Measurements from ENCODE around the gene IL2RG. TPM values are rescaled to one million over a fixed set of nuclear protein-coding genes. Genes with fewer than 3 reads are reported as not detected.
A peak's percentile ranks its signal among the peaks of the same experiment; 100 is the strongest.

The IL2RG gene
- total RNA-seq, 6 experiments from 2014 or later = 0.64 to 4.0 (median 1.7) TPM

- peak overlapping the region in 1 of 3 donors; percentile 8 for H3K27ac ChIP-seq
- DNase-seq = peak in 1 of 3 donors; percentile 49
- 23% methylated on average over 6 of the region's 10 CpGs for WGBS (ENCODE audit: insufficient coverage, low coverage, low lambda C conversion rate, missing lambda C conversion rate)
- H3K9me3 ChIP-seq = no peaks in the 10 kb centered on the region
- H3K4me3 ChIP-seq = no peak overlapping the region
- ATAC-seq = peak; percentile 40 to 59 (median 52)
- no peaks in the 10 kb centered on the region for H3K36me3 ChIP-seq
- no peak for TF ChIP-seq POLR2A (IDR thresholded peaks at IDR 0.05)
- no peak for TF ChIP-seq CTCF (IDR thresholded peaks at IDR 0.05)
- H3K27me3 ChIP-seq = no peaks in the 10 kb centered on the region
- H3K4me1 ChIP-seq = no peaks in the 10 kb centered on the region
- intact Hi-C loops (cut with DNase I) = no loop called here
Measured at GRCh38 chrX:71103110-71103983, 8.0 kb downstream of the IL2RG start.

- no peaks in the 10 kb centered on the region for H3K27me3 ChIP-seq
- no peak for DNase-seq
- 20% methylated on average over 2 of the region's 3 CpGs for WGBS (ENCODE audit: insufficient coverage, low coverage, low lambda C conversion rate, missing lambda C conversion rate)
- no peak for ATAC-seq
- no peaks in the 10 kb centered on the region for H3K36me3 ChIP-seq
- intact Hi-C loops (cut with DNase I) = no loop called here
- H3K27ac ChIP-seq = no peak overlapping the region
- H3K4me3 ChIP-seq = no peak overlapping the region
- H3K4me1 ChIP-seq = no peaks in the 10 kb centered on the region
- H3K9me3 ChIP-seq = no peaks in the 10 kb centered on the region
- TF ChIP-seq CTCF (IDR thresholded peaks at IDR 0.05) (no peak), POLR2A (IDR thresholded peaks at IDR 0.05) (no peak)
Measured at GRCh38 chrX:71102292-71102691, 9.1 kb downstream of the IL2RG start.

- no peaks in the 10 kb centered on the region for H3K36me3 ChIP-seq
- ATAC-seq = no peak
- no peak overlapping the region for H3K4me3 ChIP-seq
- no peaks in the 10 kb centered on the region for H3K9me3 ChIP-seq
- TF ChIP-seq POLR2A (IDR thresholded peaks at IDR 0.05) = no peak
- H3K27me3 ChIP-seq = no peaks in the 10 kb centered on the region
- no peaks in the 10 kb centered on the region for H3K4me1 ChIP-seq
- intact Hi-C loops (cut with DNase I) = no loop called here
- H3K27ac ChIP-seq = no peak overlapping the region
- no peak for DNase-seq
- 44% methylated on average over 12 of the region's 31 CpGs for WGBS (ENCODE audit: insufficient coverage, low coverage, low lambda C conversion rate, missing lambda C conversion rate)
Measured at GRCh38 chrX:71100581-71101505, 10.5 kb downstream of the IL2RG start.

- H3K9me3 ChIP-seq = no peaks in the 10 kb centered on the region
- 51% methylated on average over 2 of the region's 4 CpGs for WGBS (ENCODE audit: insufficient coverage, low coverage, low lambda C conversion rate, missing lambda C conversion rate)
- no peak for TF ChIP-seq POLR2A (IDR thresholded peaks at IDR 0.05)
- no peak for TF ChIP-seq CTCF (IDR thresholded peaks at IDR 0.05)
- no peaks in the 10 kb centered on the region for H3K36me3 ChIP-seq
- intact Hi-C loops (cut with DNase I) = no loop called here
- DNase-seq (no peak), ATAC-seq (no peak)
- no peak overlapping the region for H3K27ac ChIP-seq
- no peak overlapping the region for H3K4me3 ChIP-seq
- H3K4me1 ChIP-seq = no peaks in the 10 kb centered on the region
- H3K27me3 ChIP-seq = no peaks in the 10 kb centered on the region
Measured at GRCh38 chrX:71099736-71100135, 11.6 kb downstream of the IL2RG start.
